GM21423 (cell line): Measurements from ENCODE around the gene POLR1G.
"Not testable (repeated sequence)": the region's sequence is repeated elsewhere in the genome, so short reads cannot be mapped to it uniquely, and the experiment has no call there.

Source experiments
- ATAC-seq: cut with Tn5 transposase; IDR thresholded peaks from one replicate; pipeline ENCODE4 v1.9.1; 2021; ENCODE audit warnings: mild to moderate bottlenecking, moderate library complexity; ENCODE audit not compliant: unreplicated experiment

POLR1G gene

GRCh38 chr19:45419895-45420294, 13.5 kb downstream of the POLR1G start:
- ATAC-seq: no peak

- no peak for ATAC-seq
Observed at GRCh38 chr19:45420356-45420755, 13.9 kb downstream of the POLR1G start.

- no peak for ATAC-seq
Observed at GRCh38 chr19:45420871-45421270, 14.4 kb downstream of the POLR1G start.

GRCh38 chr19:45421947-45422498, 15.6 kb downstream of the POLR1G start:
- no peak for ATAC-seq

GRCh38 chr19:45423033-45423588, 16.7 kb downstream of the POLR1G start:
- ATAC-seq: no peak

GRCh38 chr19:45423589-45424190, 17.2 kb downstream of the POLR1G start, which contains the start of gene ERCC1:
ERCC1 (minus strand) TSS chr19:45423917; CDS start chr19:45423374, 543 bp downstream.
- ATAC-seq: peak; percentile 59

- ATAC-seq: no peak
Observed at GRCh38 chr19:45424191-45425058, 18.0 kb downstream of the POLR1G start.

- no peak for ATAC-seq
Observed at GRCh38 chr19:45428384-45429231, 22.2 kb downstream of the POLR1G start.

- ATAC-seq: not testable (repeated sequence)
Observed at GRCh38 chr19:45429896-45430295, 23.5 kb downstream of the POLR1G start.

- not testable (repeated sequence) for ATAC-seq
Observed at GRCh38 chr19:45431008-45431407, 24.6 kb downstream of the POLR1G start.

- ATAC-seq: not testable (repeated sequence)
Observed at GRCh38 chr19:45432543-45432942, 26.1 kb downstream of the POLR1G start.

- no peak for ATAC-seq
Observed at GRCh38 chr19:45437328-45437727, 30.9 kb downstream of the POLR1G start.

- no peak for ATAC-seq
Observed at GRCh38 chr19:45439190-45439568, 32.7 kb downstream of the POLR1G start.

- ATAC-seq: peak; percentile 48
Observed at GRCh38 chr19:45439569-45440258, 33.3 kb downstream of the POLR1G start.

- no peak for ATAC-seq
Observed at GRCh38 chr19:45440259-45440638, 33.8 kb downstream of the POLR1G start.

GRCh38 chr19:45440873-45441654, 34.6 kb downstream of the POLR1G start:
- no peak for ATAC-seq

GRCh38 chr19:45442408-45442777, 35.9 kb downstream of the POLR1G start:
- no peak for ATAC-seq

- no peak for ATAC-seq
Observed at GRCh38 chr19:45442778-45443461, 36.5 kb downstream of the POLR1G start.
